ENCODE measurements around the gene INSYN2B.

DNA sequence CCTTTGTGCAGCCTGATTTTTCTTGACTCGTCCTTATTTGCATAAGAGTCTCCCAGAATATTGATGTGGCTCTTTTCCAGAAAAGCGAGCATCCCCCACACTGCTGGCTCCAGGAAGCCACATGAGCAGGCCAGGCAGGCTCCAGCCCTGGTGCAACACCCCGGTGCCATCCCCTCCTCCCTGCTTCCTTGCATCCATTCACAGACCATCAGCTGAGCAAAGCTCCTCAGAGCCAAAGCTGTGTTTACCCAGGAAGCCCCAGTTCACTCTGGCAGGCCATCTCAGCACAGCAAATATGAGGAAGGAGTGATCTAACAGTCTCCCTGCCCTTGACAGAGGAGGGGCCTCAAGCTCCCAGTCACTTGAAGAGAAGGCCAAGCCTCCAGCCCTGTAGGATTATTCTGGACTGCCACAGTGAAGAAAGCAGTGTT, 34.4 kb downstream of the INSYN2B start:
- TF ChIP-seq, protein P1, sequence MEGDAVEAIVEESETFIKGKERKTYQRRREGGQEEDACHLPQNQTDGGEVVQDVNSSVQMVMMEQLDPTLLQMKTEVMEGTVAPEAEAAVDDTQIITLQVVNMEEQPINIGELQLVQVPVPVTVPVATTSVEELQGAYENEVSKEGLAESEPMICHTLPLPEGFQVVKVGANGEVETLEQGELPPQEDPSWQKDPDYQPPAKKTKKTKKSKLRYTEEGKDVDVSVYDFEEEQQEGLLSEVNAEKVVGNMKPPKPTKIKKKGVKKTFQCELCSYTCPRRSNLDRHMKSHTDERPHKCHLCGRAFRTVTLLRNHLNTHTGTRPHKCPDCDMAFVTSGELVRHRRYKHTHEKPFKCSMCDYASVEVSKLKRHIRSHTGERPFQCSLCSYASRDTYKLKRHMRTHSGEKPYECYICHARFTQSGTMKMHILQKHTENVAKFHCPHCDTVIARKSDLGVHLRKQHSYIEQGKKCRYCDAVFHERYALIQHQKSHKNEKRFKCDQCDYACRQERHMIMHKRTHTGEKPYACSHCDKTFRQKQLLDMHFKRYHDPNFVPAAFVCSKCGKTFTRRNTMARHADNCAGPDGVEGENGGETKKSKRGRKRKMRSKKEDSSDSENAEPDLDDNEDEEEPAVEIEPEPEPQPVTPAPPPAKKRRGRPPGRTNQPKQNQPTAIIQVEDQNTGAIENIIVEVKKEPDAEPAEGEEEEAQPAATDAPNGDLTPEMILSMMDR (conservative IDR thresholded peaks at IDR 0.05; ENCODE audit: low read depth, low read length) = no peak
- TF ChIP-seq MXI1 (IDR thresholded peaks at IDR 0.05; ENCODE audit: borderline replicate concordance, low read depth, low read length) (no peak), RCOR1 (IDR thresholded peaks at IDR 0.05; ENCODE audit: insufficient replicate concordance, low read length) (no peak), POLR2A (IDR thresholded peaks at IDR 0.05; ENCODE audit: low read depth, low read length) (no peak)
